ENCODE results near the gene LRBA.
A peak's percentile ranks its signal among the peaks of the same experiment; 100 is the strongest.

LRBA gene

DNA sequence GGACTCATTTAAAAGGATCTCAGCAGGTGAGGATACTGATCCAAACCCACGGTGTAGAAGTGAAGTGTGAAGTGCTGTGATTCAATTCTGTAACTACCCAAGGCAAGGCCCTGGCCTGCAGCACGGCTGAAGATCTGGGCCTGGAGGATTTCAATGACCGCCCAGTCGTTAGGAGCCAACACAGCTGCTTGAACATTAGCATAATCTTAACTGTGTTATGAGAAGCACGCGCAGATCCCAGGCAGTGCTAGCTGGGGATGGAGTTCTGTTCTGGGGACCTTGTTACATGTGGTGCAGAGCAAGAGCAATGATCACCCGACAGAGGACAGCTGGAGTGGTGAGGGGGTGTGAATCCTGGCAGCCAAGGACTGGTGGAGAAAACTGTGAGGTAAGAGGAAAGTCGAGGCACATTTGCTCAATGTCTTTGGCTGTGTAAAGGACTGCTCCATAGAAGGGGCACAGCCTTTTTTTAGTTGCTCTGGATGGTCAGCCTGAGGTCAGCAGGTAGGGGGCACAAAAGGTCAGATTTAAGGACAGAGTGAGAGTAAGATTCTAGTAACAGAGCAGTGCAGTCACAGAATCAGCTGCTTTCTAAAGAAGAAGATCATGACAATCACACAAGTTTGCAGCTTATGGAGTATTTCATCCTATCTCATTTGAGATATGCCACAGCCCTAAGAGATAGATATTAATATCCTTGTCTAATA, 755.1 kb downstream of the LRBA start:
- no peaks in the 10 kb centered on the region for H3K9me3 Mint-ChIP-seq
- ATAC-seq (no peak), DNase-seq (no peak)
- peak overlapping the region in 1 of 2 donors; percentile 51 for H3K27ac Mint-ChIP-seq
- no peak overlapping the region for H3K4me3 Mint-ChIP-seq
- no peaks in the 10 kb centered on the region for H3K4me1 Mint-ChIP-seq
- no peaks in the 10 kb centered on the region for H3K27me3 Mint-ChIP-seq

GRCh38 chr4:150258569-150258968, 756.5 kb downstream of the LRBA start:
- Mint-ChIP-seq H3K27ac (no peak overlapping the region), H3K4me1 (no peaks in the 10 kb centered on the region), H3K4me3 (no peak overlapping the region), H3K27me3 (no peaks in the 10 kb centered on the region), H3K9me3 (no peaks in the 10 kb centered on the region)
- ATAC-seq (no peak), DNase-seq (no peak)

DNA sequence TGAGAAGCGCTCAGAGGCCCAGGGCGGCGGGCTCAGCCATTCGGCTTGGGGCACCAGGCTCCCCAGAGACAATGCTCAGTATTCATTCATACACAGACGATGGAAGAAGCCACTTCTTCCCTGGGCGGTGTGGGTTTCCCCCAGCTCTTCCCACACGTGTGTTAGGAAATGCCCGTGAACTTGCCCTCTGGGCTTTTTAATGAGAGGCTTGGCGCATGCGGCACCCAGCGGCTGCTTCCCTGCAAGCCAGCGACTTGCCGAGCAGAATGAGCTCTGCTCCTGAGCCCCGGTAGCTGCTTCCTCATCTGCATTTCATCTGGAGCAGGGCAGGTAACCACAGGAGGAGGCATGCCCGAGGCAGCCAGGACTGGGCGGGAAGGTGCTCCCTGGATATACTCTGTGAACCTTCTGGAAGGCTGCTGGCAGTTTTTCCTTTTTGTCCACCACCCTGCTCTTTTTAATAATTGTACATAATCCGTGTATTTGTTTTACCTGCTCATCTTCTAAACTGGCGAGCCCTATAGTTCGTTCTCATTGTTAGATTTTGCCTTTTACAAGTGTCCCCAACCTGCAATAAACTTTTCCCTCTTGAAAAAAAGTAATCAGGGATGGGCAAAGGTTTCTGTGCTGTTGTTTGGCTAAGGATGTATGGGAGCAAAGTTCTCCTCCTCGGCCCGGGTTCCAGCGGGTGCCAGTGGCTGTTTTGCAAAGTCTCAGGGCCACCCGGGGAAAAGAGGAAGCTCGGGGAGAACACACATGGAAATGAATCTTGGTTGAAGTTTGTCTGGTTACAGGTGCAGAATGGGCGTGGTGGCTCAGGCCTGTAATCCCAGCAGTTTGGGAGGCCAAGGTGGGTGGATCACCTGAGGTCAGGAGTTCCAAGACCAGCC, 758.0 kb downstream of the LRBA start:
- Mint-ChIP-seq H3K4me3 (no peak overlapping the region), H3K27ac (peak overlapping the region in 1 of 2 donors; percentile 39), H3K9me3 (no peaks in the 10 kb centered on the region), H3K27me3 (no peaks in the 10 kb centered on the region), H3K4me1 (no peaks in the 10 kb centered on the region)
- DNase-seq: no peak
- no peak for ATAC-seq

GRCh38 chr4:150256225-150256620, 758.9 kb downstream of the LRBA start:
- H3K27me3 Mint-ChIP-seq: no peaks in the 10 kb centered on the region

GRCh38 chr4:150255610-150256224, 759.4 kb downstream of the LRBA start:
- Mint-ChIP-seq H3K27me3 (no peaks in the 10 kb centered on the region), H3K4me1 (peaks cover 5% of the 10 kb centered on the region), H3K9me3 (no peaks in the 10 kb centered on the region), H3K4me3 (no peak overlapping the region), H3K27ac (no peak overlapping the region)
- ATAC-seq (no peak), DNase-seq (no peak)

More at GRCh38 chr4:150256225-150256620, 758.9 kb downstream of the LRBA start:
- H3K4me3 Mint-ChIP-seq: no peak overlapping the region
- peaks cover 5% of the 10 kb centered on the region for H3K4me1 Mint-ChIP-seq
- DNase-seq (no peak), ATAC-seq (no peak)
- H3K9me3 Mint-ChIP-seq: no peaks in the 10 kb centered on the region
- peak overlapping the region; percentile 64 to 66 for H3K27ac Mint-ChIP-seq

GRCh38 chr4:150253965-150254630, 761.0 kb downstream of the LRBA start:
- ATAC-seq (no peak), DNase-seq (no peak)
- Mint-ChIP-seq H3K9me3 (no peaks in the 10 kb centered on the region), H3K4me3 (no peak overlapping the region), H3K4me1 (peaks cover 5% of the 10 kb centered on the region), H3K27me3 (no peaks in the 10 kb centered on the region), H3K27ac (no peak overlapping the region)

DNA sequence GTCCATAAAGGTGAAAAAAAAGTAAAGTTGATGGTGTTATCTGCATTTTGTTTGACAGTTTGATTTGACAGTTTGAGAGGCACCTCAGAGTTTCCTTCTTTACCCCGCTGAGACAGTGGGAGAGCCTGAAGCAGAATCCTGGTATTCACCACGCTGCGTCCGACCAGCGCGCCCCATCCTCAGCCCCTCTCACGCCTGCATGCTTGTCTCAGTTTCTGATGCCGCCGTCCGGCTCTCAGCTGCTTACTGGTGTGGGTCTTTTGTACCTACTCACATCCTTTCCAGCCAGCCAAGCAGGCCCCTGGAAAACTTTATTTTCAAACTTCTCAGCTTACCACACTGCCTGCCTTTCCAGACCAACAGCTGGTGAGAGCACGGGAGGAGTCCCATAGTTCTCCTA, 761.7 kb downstream of the LRBA start:
- no peak overlapping the region for H3K4me3 Mint-ChIP-seq
- H3K4me1 Mint-ChIP-seq: peaks cover 5% of the 10 kb centered on the region
- H3K27me3 Mint-ChIP-seq: no peaks in the 10 kb centered on the region
- ATAC-seq: no peak
- no peak for DNase-seq
- no peaks in the 10 kb centered on the region for H3K9me3 Mint-ChIP-seq
- no peak overlapping the region for H3K27ac Mint-ChIP-seq

DNA sequence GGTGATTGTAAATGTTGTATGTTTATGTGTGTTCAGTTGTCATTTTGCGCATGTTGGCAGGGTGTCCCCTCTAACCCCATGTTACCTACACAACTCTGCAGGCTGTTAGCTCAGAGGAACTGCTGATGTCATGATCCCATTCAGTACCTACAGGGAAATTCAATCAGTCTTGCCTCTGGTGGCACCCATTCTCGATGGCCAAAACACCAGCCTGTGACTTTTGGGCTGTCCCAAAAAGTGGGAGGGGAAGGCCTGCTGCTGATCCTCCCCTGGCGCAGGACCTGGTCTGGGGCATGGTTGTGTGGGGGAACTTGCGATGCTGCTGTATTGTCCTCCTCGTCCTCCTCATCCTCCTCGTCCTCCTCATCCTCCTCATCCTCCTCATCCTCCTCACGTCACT, 762.3 kb downstream of the LRBA start:
- Mint-ChIP-seq H3K9me3 (no peaks in the 10 kb centered on the region), H3K27ac (no peak overlapping the region), H3K27me3 (no peaks in the 10 kb centered on the region), H3K4me1 (peaks cover 5% of the 10 kb centered on the region), H3K4me3 (no peak overlapping the region)
- ATAC-seq: no peak
- DNase-seq: no peak

DNA sequence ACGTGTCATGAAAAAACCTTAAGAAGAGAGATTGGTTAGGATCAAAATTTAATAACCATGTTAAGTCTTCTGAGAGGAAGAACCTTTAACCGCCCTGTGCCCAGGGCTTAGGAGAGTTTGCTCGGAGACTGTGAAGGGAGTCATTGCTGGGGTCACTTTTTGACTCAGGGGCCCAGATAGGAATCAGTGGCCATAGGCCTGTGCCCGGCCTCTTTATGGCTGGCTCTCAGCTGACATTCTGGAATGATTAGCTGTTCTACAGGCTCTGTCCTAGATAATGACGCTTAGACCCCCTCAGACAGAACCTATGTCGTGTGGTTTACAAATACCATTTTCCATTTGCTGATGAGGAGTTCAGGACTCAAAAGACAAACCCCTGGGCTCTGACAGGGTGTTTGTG, 762.8 kb downstream of the LRBA start:
- Mint-ChIP-seq H3K4me1 (peaks cover 5% of the 10 kb centered on the region), H3K9me3 (no peaks in the 10 kb centered on the region), H3K27ac (peak overlapping the region in 1 of 2 donors; percentile 80), H3K27me3 (no peaks in the 10 kb centered on the region), H3K4me3 (no peak overlapping the region)
- no peak for DNase-seq
- ATAC-seq: no peak

DNA sequence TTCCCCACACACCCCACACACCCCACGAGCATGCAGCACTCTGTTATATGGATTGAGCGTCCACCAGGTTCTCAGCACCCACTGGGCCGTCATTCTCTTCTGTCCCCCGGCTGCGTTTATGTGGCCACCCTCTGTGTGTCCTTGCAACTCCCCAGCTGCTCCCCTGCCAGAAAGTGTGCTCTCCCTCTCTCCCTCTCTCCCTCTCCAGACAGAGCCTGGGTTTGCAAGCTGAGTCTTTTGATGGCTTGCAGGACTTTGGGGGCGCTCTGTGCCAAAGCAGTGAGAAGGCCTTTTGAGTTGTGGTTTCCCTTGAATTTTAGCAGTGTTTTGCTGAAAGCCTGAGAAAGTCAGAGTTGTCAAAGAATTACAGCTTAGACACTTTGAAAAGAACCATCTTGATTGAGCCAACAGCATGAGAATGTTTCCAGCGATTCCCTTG, 763.3 kb downstream of the LRBA start:
- DNase-seq: no peak
- Mint-ChIP-seq H3K9me3 (no peaks in the 10 kb centered on the region), H3K27me3 (no peaks in the 10 kb centered on the region), H3K4me1 (peaks cover 5% of the 10 kb centered on the region), H3K27ac (peak overlapping the region in 1 of 2 donors; percentile 80), H3K4me3 (no peak overlapping the region)
- ATAC-seq: no peak

- no peak overlapping the region for H3K27ac Mint-ChIP-seq
- peak; percentile 68 for ATAC-seq
Measured at GRCh38 chr4:150250998-150251651, 764.0 kb downstream of the LRBA start.

DNA sequence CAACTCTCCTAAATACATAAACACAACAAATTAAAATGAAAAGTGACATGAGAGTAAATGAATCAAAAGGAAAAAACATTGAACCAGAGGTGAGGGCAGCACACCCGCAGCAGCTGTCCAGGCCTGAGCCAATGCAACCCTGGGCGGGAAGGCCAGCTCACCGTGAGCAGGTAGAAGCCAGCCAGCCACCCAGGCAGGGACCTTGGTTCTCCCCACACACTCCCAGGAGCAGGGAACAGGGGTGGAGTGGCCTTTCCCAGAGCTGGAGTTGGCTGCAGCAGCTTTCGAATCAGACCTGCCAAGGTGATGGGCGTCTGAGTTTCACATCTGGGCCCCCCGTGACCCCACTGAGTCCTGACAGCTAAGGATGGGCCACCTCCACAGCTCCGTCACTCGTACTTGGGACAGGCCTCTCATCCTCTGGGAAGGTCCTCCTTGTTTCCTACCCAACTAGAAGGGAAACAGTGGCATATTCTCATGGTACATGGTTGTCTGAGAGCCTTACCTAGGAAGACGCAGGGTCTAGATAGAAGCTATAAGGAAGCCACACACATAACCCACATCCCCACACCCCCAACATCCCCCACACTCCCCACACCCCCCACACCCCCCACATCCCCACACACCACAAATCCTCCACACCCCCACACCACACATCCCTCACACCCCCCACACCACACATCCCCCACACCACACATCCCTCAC, 764.6 kb downstream of the LRBA start:
- Mint-ChIP-seq H3K4me3 (no peak overlapping the region), H3K27me3 (no peaks in the 10 kb centered on the region), H3K27ac (no peak overlapping the region), H3K9me3 (no peaks in the 10 kb centered on the region), H3K4me1 (peaks cover 5% of the 10 kb centered on the region)
- ATAC-seq (peak; percentile 32), DNase-seq (no peak)

More at GRCh38 chr4:150250998-150251651, 764.0 kb downstream of the LRBA start:
- Mint-ChIP-seq H3K4me3 (no peak overlapping the region), H3K4me1 (peaks cover 5% of the 10 kb centered on the region), H3K9me3 (no peaks in the 10 kb centered on the region), H3K27me3 (no peaks in the 10 kb centered on the region)
- no peak for DNase-seq

- no peak overlapping the region for H3K4me3 Mint-ChIP-seq
- no peak for ATAC-seq
- peaks cover 5% of the 10 kb centered on the region for H3K4me1 Mint-ChIP-seq
- no peaks in the 10 kb centered on the region for H3K9me3 Mint-ChIP-seq
- no peak overlapping the region for H3K27ac Mint-ChIP-seq
- no peaks in the 10 kb centered on the region for H3K27me3 Mint-ChIP-seq
- no peak for DNase-seq
Measured at GRCh38 chr4:150248181-150248580, 766.9 kb downstream of the LRBA start.

DNA sequence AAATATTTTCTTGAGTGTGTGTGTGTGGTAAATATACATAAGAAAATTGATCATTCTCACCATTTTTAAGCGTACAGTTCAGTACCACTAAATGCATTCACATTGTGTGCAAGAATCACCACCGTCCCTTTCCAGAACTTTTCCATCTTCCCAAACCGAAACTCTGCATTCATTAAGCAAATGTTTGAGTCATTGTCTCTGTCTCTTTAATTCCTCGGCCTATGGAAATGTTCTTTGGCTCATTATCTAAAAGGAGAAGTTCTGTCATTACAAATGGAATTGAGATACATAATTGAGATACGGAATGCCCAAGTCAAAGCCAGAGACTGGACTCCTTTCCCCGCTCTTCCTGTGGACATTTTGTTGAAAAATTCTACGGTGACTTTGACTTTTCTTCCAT, 767.9 kb downstream of the LRBA start:
- Mint-ChIP-seq H3K4me3 (no peak overlapping the region), H3K27me3 (no peaks in the 10 kb centered on the region), H3K4me1 (peaks cover 5% of the 10 kb centered on the region), H3K9me3 (no peaks in the 10 kb centered on the region), H3K27ac (no peak overlapping the region)
- no peak for ATAC-seq
- DNase-seq: no peak

Measured in stimulated activated naive CD8-positive, alpha-beta T cell treated with anti-CD3 and anti-CD28 coated beads, Interleukin-15, amount 100 ng/mL, for 72 hours (primary cell).